ENCODE measurements around the gene SLC22A23. TPM values are rescaled to one million over a fixed set of nuclear protein-coding genes. Genes with fewer than 3 reads are reported as not detected.

Gene SLC22A23
- total RNA-seq, 1 experiment from 2014 or later, result 6.8 TPM

GRCh38 chr6:3426091-3426926 lies 30.5 kb downstream of the SLC22A23 start:
- H3K27ac Mint-ChIP-seq, result peak overlapping the region; percentile 10 to 54 (median 22); a peak in 4 of 7 replicates
- H2BK120ac ChIP-seq (ENCODE audit: low read depth, low read length, poor library complexity, severe bottlenecking), result no peak overlapping the region
- no peak overlapping the region for H2AK5ac ChIP-seq (ENCODE audit: insufficient read length, low read length)
- H3K9me3 Mint-ChIP-seq, result no peaks in the 10 kb centered on the region; a peak in 1 of 5 replicates
- peaks cover 8% of the 10 kb centered on the region; the same call in 1 of the 2 replicates for H3K79me2 ChIP-seq (ENCODE audit: insufficient read depth, low read length)
- no peaks in the 10 kb centered on the region for H4K20me1 ChIP-seq (ENCODE audit: control insufficient read depth, insufficient read depth, insufficient read length)
- H3K4ac ChIP-seq (ENCODE audit: low read depth, low read length), result no peak overlapping the region
- H3K4me2 ChIP-seq (ENCODE audit: insufficient read depth, insufficient read length, low read length), result no peak overlapping the region
- H3K27me3 ChIP-seq (ENCODE audit: insufficient read depth, low read length), result no peaks in the 10 kb centered on the region
- H4K91ac ChIP-seq (ENCODE audit: insufficient read length, low read depth, low read length), result no peak overlapping the region
- H3K4me1 ChIP-seq (ENCODE audit: insufficient read depth, low read length), result peaks cover 21% of the 10 kb centered on the region; the same call in 1 of the 2 replicates
- H2AFZ ChIP-seq (ENCODE audit: low read length), result no peak overlapping the region
- peaks cover 56 to 59% of the 10 kb centered on the region in 2 experiments for H3K4me1 Mint-ChIP-seq
- H2BK15ac ChIP-seq (ENCODE audit: low read depth, low read length), result no peak overlapping the region
- no peak overlapping the region for H3T11ph ChIP-seq (ENCODE audit: low read length)
- peaks cover 0 to 10% (median 2%) of the 10 kb centered on the region in 3 experiments; a peak in 3 of 7 replicates for H3K36me3 Mint-ChIP-seq (ENCODE audit: insufficient read depth in 1 of 3, low read depth in 3 of 3)
- DNase-seq, result no peak
- no peak overlapping the region for H2BK5ac ChIP-seq (ENCODE audit: insufficient read length, low read length)
- H3K56ac ChIP-seq (ENCODE audit: insufficient read length, low read depth, low read length), result no peak overlapping the region
- H3K4me3 Mint-ChIP-seq, result no peak overlapping the region
- H3K79me1 ChIP-seq (ENCODE audit: insufficient read depth, low read depth, low read length, poor library complexity, severe bottlenecking), result no peaks in the 10 kb centered on the region
- no peak for TF ChIP-seq CTCF (conservative IDR thresholded peaks at IDR 0.05)
- no peaks in the 10 kb centered on the region for H3K9me3 ChIP-seq (ENCODE audit: control insufficient read depth, low read depth, low read length)
- H2BK12ac ChIP-seq (ENCODE audit: insufficient read length, low read depth, low read length), result no peak overlapping the region
- no peak overlapping the region for H3K14ac ChIP-seq (ENCODE audit: insufficient read depth, low read length)
- WGBS (ENCODE audit: extremely low coverage, insufficient read length, low lambda C conversion rate), result no CpG with 5 or more reads among the region's 3 CpGs
- H3K9ac ChIP-seq (ENCODE audit: extremely low read depth, insufficient read length, low read length), result no peak overlapping the region
- H3K18ac ChIP-seq (ENCODE audit: insufficient read length, low read depth, low read length), result no peak overlapping the region
- H3K27ac ChIP-seq (ENCODE audit: insufficient read length, low read depth, low read length), result no peak overlapping the region
- no peak overlapping the region for H4K5ac ChIP-seq (ENCODE audit: insufficient read length, low read depth, low read length)
- H3K27me3 Mint-ChIP-seq (ENCODE audit: low read depth), result no peaks in the 10 kb centered on the region; the same call in 1 of the 2 replicates
- H3K23ac ChIP-seq (ENCODE audit: insufficient read length, low read depth, low read length), result no peak overlapping the region
- no peak overlapping the region for H2BK20ac ChIP-seq (ENCODE audit: low read depth, low read length, poor library complexity, severe bottlenecking)
- no peaks in the 10 kb centered on the region for H3K23me2 ChIP-seq (ENCODE audit: insufficient read length, low read depth, low read length, poor library complexity, severe bottlenecking)
- no peak overlapping the region for H4K8ac ChIP-seq (replicated peaks; ENCODE audit: insufficient read length, low read depth, low read length)
